GM21825 (cell line): ENCODE results near the gene SUB1.
"Not testable (repeated sequence)": the region's sequence is repeated elsewhere in the genome, so short reads cannot be mapped to it uniquely, and the experiment has no call there.

ENCODE experiments used
- ATAC-seq: cut with Tn5 transposase; IDR thresholded peaks from one replicate; pipeline ENCODE4 v1.9.1; 2021; ENCODE audit warnings: mild to moderate bottlenecking, moderate library complexity; ENCODE audit not compliant: unreplicated experiment

The SUB1 gene

DNA sequence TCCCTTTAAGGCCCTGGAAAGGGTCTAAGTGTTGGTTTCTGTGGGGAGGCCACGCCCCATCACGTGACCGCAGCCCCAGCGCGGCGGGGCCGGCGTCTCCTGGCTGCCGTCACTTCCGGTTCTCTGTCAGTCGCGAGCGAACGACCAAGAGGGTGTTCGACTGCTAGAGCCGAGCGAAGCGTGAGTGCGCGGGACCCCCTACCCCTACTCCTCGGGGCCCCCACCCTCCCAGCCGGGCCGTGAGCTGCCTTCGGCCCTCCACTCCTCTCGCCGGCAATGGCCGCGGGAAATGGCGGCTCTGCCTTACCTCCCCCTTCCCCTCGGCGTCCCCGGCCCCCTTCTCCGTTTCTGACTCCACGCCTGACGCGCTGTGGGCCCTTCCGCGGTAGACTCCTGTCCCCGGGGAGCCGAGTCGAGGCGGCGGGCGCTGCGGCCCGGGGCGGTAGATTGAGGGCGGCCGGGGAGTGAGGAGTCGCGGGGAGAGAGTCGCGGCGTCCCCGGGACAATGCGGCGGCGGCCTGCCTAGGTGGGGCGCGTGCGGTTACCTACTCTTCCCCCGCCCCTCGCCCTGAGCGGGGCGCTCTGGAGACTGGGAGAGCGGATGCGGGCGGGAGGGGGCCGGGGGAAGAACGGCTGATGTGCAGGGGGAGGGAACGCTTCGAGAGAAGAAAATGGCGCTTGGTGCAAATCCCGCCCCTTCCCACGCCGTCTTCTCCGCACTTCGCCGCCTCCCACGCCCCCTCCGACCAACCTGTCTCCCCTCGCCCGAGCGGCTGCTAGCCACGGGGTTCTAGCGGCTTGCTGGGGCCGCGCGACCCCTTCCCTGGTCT, at the start of gene SUB1:
Gene SUB1, plus strand, starts transcription at position 112 of the 830 bp plus-strand sequence. CDS start 2,956 bp downstream, outside the sequence.
- ATAC-seq, result peak; percentile 49

DNA sequence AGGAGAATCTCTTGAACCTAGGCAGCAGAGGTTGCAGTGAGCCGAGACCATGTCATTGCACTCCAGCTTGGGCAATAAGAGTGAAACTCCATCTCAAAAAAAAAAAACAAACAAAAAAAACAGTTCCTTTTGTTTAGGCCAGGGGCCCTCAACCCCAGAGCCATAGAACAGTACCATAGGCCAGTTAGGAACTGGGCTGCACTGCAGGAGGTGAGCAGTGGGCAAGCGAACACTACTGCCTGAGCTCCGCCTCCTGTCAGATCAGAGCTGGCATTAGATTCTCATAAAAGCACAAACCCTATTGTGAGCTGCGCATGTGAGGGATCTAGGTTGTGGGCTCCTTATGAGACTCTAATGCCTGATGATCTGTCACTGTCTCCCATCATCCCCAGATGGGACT, 49.1 kb upstream of the SUB1 start:
- no peak for ATAC-seq

DNA sequence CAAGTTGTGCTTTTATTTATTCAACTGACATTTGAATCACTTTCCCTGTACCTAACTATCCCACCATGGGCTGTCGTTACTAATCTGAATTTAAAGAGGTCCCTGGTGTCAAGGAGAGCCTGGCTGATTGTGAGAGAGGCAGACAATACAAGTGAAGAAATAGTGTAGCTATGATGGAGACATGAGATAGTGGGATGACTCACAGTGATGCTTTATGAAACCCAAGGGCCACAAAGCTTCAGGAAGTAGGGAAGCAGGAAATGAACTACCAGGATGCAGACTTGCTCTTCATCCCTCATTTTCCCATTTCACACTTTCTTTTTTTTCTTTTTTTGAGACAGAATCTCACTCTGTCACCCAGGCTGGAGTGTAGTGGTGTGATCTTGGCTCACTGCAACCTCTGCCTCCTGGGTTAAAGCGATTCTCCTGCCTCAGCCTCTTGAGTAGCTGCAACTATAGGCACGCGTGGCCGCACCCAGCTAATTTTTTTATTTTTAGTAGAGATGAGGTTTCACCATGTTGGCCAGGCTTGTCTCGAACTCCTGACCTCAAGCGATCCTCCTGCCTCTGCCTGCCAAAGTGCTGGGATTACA, 47.8 kb upstream of the SUB1 start:
- ATAC-seq, result peak; percentile 1

DNA sequence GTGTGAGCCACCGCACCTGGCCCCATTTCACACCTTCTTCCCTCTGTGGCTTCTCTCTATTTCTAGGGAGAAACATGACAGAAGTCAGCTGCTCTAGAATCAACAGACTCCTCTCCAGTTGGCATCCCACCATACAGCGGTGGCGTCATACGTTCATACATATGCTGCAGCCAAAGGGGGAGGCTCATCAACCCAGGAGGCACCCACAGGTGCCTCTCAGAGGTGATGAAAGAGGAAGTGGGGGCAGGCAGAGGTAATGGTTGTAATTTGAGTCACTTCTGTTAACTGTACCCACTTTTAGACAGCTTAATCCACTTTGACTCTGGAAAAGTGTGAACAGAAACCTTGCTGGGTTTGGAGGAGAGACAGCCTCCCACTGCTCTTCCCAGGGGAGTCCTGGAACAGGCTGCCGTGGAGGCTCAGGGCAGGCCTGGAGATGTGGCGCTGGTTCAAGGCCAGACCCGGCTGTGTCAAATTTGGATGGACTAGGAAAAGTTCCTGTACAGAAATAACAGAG, 47.3 kb upstream of the SUB1 start:
- peak; percentile 77 for ATAC-seq

DNA sequence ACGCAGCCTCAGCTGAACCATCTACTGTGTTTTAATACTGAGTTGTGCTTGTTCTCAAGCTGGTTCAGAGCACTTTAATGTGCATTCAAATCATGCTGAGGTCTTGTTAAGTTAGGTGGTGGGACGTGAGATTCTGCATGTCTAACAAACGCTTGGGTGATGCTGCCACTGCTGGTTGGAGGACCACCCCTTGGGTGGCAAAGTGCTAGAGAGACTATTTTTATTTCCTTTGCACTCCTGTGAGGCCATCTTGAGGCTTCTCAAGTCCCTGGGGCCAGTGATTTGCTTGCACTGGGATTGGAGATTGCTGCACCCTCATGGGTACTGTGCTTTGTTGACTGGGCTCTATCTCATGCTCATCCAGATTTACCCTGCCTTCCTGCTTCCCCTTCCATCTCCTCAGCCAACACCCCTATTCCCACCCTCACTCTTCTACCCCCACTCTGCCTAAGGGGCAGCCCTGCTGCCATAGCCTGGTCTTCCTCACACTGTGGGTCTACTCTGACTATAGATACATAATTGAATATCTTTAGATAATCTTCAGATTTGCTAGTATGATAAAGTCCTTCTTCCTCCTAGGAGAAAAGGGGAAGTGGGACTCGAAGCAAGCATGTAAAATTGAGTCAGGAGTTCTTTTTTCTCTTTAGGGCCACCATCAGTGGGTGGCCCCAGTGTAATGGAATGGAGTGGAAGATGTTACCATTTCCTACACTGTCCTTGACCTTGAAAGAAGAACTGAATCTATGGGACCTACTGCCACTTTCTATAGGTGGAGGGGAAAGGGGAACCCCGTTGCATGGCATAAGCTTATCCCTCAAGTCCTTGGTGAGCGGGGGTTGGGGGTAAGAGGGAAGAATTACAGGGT, 45.1 kb upstream of the SUB1 start:
- ATAC-seq, result no peak

DNA sequence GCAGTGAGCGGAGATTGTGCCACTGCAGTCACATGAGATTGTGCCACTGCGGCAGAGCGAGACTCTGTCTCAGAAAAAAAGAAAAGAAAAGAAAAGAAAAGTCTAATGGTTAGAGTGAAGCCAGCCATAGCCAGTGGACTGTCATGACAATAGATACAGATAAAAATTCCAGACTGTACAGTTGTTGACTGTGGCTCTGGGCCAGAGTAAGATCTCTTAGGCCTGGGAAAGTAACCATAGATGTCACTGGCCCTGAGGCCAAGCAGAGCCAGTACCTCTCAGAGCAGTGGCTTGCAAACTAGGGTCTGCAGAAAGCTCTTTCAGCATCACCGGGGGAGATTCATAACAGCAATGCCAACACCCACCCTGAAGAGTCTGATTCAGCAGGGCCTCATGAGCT, 44.1 kb upstream of the SUB1 start:
- ATAC-seq, result no peak

DNA sequence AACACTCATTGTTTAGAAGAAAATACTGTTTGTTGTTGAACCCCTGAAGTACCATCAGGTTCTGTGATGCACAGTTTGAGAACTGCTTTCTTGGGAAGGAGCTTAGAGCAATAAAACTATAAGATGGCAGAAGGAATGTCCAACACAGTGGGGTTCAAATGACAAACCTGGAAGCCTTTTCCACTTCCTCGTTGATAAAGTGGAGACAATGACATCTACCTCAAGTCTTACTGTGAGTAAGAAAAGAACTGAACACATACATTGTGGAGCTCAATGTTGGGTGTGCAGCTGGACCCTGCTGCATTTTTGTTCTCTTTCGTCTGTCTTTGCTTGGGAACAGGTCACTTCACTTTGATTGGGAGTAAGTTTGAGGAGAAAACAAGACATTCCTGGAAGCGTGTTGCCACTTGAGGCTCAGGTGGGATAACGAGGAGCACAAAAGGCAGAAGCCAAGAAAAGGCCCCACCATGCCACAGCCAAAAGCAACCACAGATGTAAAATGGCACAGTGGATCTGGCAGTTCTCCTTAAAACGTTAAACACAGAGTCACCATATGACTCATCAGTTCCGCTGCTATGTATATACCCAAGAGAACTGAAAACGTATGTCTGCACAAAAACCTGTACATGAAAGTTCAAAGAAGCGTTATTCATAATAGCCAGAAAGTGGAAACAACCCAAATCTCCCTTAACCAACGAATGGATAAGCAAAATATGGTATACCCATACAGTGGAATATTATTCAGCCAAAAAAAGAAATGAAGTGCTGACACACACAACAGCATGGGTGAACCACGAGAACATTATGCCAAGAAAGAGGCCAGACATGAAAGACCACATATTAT, 42.9 kb upstream of the SUB1 start:
- ATAC-seq, result peak; percentile 75

DNA sequence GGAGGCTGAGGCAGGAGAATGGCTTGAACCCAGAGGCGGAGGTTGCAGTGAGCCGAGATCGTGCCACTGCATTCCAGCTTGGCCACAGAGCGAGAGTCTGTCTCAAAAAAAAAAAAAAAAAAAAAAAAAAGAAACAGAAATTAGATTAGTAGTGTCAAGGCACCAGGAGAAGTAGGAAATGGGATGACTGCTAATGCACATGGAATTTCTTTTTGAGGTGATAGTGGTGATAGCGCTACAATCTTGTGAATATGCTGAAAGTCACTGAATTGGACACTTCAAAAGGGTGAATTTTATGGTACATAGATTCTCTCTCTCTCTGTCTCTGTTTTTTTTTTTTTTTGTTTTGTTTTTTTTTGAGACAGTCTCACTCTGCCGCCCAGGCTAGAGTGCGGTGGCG, 42.1 kb upstream of the SUB1 start:
- ATAC-seq, result no peak

DNA sequence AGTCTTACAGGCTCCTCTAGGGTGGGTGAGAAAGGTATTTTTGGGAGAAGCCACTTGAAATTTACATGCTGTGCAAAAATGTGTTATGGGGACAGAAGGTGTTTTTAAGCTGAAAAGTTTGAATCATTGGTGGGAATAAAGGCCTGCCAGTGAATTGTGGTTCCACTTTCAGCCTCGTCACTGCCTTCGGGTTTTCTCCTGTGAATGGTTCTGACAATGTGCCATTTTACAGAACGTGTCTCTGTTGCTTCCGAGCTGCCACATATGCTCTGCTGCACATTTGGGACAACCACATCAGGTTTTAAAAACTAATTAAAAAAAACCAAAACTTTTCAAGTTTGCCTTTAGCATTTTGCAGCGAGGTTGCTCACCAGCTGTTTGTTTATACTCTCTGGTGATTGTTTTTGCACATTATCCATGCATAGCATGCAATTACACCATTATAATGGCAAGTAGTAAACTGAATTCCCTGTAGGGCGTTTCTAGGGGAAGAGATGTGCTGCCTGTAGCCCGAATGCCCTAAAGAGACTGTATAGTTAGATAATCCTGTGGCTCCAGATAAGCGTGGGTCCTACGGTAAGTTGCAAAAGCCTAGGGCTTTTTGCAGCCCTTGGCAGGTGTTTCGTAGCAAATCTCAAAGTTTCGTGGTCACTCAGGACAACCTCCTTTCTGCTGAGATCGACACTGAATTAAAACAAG, 40.1 kb upstream of the SUB1 start:
- no peak for ATAC-seq

DNA sequence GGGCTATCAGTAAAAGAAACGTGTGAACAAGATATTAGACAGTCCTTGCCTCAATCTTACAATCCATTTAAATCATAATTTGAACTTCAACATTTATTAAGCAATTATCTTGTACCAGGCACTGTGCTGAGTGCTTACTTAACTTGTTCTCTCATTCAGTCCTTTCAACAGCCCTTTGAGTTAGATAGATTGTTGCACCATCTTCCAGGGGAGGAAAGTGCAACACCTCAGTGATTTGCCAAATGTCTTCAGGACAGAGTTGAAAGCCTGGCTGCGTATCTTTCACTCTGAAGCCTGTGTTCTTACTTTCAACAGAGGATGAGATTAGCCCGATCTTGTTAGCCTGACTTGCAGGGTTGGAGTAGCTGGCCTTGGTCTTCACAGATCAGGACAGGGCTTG, 34.2 kb upstream of the SUB1 start:
- ATAC-seq, result no peak

DNA sequence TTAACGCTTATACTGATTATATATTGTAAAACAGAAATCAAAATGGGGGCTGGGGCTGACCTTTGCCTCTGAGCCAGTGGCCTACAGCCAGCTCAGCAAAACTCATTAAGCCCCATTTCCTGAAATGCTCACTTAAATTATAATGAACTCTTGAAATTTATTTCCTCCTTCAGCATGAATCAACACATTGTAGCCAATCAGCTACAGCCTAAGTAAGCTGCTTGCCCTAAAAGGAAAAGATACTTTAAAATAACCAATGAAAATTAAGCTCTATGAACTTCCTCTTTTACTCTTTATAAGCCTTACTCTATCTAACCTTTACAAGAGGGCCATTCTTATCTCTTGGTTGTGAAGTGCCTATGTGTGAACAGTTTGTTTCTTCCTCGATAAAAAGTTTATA, 33.5 kb upstream of the SUB1 start:
- no peak for ATAC-seq

DNA sequence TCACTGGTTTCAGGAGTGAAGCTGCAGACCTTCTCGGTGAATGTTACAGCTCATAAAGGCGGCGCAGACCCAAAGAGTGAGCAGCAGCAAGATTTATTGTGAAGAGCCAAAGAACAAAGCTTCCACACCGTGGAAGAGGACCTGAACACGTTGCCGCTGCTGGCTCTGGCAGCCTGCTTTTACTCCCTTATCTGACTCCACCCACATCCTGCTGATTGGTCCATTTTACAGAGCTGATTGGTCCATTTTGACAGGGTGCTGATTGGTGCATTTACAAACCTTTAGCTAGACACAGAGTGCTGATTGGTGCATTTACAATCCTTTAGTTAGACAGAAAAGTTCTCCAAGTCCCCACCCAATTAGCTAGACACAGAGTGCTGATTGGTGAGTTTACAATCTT, 32.9 kb upstream of the SUB1 start:
- ATAC-seq, result not testable (repeated sequence)

DNA sequence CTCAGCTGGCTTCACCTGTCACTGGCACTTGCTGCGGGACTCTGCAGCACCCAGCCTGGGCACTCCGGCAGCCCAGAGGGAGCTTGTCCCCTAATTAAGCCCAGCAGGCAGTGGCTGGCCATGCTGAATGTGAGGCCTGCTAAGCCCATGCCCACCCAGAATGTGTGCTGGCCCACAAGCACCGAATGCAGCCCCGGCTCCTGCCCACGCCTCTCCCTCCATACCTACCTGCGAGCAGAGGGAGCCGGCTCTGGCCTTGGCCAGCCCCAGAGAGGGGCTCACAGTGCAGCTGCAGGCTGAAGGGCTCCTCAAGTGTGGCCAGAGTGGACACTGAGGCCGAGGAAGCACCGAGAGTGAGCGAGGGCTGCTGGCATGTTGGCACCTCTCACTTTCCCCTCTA, 32.4 kb upstream of the SUB1 start:
- ATAC-seq, result no peak

DNA sequence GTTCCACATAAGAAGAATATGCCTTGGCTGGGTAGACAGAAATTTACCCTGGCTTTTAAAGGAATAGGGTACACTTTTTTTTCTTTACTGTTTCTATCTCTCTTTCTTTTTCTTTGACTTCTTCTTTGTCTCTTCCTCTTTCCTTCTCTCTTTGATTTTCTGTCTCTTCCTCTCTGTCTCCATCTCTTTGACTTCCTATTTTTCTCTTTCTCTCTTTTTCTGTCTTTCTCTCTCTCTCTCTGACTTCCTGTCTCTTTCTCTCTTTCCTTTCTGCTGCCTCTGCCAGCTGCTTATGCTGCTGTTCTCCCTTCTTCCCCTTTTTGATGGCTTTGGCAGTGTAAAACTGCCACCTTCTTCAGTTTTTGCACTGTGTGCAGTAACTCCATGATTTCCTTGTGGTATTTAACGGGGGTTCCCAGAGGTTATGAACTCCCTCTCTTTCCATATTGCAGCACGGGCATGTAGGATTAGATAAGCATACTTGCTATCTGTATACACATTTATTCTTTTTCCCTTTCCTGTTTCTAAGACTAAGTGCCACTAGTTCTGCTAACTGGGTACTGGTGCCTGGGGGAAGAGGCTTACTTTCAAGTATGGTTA, 31.1 kb upstream of the SUB1 start:
- ATAC-seq, result not testable (repeated sequence)

DNA sequence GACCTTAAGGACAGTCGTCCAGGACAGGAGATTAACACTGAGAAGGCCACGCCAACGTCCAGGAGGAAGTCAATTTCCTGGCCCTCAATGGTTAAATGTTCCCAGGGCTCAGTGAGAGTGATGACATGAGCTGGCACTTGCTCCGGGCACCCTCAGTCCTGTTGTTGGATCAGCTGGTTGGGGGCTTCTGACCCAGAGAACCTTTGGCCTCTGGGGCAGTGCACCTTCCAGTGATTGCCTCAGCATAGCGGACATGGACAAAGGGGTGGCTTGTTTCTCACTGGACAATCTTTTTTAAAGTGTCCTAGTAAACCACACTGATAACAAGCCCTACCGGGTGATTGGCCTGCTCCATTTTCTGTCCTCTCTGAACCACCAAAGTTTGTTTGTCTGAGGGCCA, 28.8 kb upstream of the SUB1 start:
- not testable (repeated sequence) for ATAC-seq

DNA sequence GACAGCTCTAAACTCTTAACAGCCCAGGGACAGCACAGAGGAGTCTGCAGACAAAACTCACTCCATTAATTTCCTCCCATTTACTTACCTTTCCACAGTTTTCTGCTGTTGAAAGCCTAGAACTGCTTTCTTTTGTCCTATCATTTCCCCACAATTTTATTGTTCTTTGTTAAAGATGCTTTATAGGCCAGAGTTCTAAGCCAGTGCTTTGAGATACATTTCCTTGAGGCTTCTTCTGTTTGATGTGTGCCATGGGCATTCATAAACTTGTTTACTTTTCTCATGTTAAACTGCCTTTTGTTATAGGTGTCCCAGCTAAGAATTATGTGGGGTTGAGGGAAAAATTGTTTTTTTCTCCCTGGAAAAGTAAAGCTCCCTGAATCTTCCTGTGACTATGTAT, 25.9 kb upstream of the SUB1 start:
- ATAC-seq, result no peak

DNA sequence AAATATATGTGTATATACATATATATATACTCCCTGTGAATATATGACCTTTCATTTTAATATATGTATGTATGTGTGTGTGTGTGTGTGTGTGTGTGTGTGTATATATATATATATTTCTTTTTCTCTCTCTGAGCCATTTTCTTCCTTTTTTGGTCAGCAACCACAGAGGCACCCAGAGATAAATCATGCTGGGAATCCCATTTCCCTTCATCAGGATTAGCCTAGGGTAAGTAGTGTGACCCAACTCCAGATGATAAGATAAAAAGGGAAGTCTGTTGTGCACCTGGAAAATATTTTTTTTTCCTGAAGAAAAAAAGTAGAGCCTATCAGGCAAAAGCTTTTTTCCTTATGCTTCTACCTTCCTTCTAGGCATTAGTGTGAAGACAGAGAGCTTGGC, 25.4 kb upstream of the SUB1 start:
- ATAC-seq, result no peak

DNA sequence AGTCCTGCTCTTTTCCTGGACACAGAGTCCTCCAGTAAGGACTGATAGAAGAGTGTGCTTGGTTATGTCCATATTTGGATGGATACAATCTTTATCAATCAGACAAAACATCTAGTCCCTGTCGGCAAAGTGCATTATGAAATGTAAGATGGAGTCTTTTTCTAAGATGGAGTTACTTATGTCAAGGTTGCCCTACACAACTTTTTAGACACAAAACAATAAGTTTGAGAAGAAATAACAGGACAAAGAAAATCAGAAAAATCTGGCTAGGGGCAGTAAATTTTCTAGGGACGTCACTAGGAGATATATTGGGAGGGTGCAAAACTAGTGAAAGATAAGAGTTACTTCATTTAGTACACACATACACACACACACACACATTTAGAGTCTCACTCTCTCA, 23.3 kb upstream of the SUB1 start:
- ATAC-seq, result no peak

DNA sequence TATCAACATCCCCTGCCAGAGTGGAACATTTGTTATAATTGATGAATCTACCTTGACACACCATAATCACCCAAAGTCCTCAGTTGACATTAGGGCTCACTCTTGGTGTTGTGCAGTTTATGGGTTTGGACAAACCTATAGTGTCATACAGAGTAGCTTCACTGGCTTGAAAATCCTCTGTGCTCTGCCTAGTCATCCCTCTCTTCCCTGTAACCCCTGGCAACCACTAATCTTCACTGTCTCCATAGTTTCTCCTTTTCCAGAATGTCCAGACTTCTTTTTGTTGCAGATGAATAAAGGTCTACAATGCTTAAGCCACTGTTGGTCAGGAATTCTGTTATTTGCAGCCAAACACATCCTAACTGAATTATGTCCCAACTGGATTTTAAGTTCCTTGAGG, 22.5 kb upstream of the SUB1 start:
- no peak for ATAC-seq

DNA sequence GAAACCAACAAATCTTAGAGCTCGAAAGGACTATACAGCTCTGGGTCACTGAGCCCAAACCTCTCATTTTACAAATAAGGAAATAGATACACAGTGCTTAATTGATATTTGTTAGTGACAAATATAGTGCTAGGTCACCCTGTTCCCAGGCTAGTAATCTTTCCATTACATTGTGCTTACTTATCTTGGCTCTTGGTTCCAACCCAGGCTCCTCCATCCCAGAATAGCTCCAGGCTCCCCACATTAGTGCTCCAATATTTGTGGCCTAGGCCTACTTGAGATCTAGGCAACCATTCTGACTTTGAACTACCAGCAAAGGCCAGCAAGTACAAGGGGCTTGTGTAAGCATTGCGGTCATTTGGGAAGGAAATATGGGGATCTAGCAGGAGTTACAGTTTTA, 21.7 kb upstream of the SUB1 start:
- ATAC-seq, result no peak
